Kidney epithelial cell (primary cell): Measurements from ENCODE around the gene GP1BB. TPM values are rescaled to one million over a fixed set of nuclear protein-coding genes. Genes with fewer than 3 reads are reported as not detected.

ENCODE experiments used
- DNase-seq: peaks from one replicate; pipeline ENCODE4 v3.0.0-alpha.2; 2010; ENCODE audit warnings: low read depth
- H3K27me3 ChIP-seq: 2 replicates; pipeline ENCODE4 v1.6.0; 2011; ENCODE audit warnings: low read length; ENCODE audit not compliant: control insufficient read depth, insufficient read depth
- H3K36me3 ChIP-seq: 2 replicates; pipeline ENCODE4 v1.5.1; 2011; ENCODE audit warnings: low read length; ENCODE audit not compliant: control insufficient read depth, insufficient read depth
- H3K4me3 ChIP-seq: 2 replicates; pipeline ENCODE4 v1.5.1; 2011; ENCODE audit warnings: low read depth, mild to moderate bottlenecking, control low read depth, low read length
- total RNA-seq: library from RNA; depleted of rRNA; stranded (reverse); fragments of >200 nt; gene quantifications from 2 replicates; pipeline ENCODE4 v1.2.3, GENCODE V29; 2015
- TF ChIP-seq, protein P1 (sequence below): IDR thresholded peaks from 2 replicates; pipeline ENCODE4 v1.5.1; 2011; ENCODE audit warnings: mild to moderate bottlenecking, moderate library complexity, low read length, control low read depth, inconsistent platforms; ENCODE audit not compliant: insufficient read depth, poor library complexity, severe bottlenecking

Gene GP1BB
- total RNA-seq, 1 donor from 2014 or later = 0.50 TPM

DNA sequence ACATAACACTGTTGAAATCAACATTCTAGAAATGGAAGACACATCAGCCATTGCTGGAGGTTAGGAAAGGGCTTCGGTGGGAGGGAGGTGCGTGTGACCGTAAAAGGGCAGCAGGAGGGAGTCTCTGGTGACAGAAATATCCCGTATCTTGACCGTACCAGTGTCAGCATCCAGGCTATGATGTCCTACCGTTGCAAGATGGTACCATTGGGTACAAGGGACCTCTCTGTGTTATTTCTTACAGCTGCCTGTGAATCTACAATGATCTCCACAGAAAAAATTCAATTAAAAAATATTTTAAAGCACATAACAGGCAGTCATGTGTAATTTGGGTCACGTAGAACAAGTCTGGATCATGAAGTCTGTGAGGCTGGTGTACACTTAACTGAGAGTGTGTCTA, 36.4 kb upstream of the GP1BB start:
- Histone ChIP-seq H3K36me3 (no peaks in the 10 kb centered on the region), H3K27me3 (peaks cover 9% of the 10 kb centered on the region), H3K4me3 (no peak overlapping the region)
- DNase-seq = no peak
- TF ChIP-seq, protein P1, sequence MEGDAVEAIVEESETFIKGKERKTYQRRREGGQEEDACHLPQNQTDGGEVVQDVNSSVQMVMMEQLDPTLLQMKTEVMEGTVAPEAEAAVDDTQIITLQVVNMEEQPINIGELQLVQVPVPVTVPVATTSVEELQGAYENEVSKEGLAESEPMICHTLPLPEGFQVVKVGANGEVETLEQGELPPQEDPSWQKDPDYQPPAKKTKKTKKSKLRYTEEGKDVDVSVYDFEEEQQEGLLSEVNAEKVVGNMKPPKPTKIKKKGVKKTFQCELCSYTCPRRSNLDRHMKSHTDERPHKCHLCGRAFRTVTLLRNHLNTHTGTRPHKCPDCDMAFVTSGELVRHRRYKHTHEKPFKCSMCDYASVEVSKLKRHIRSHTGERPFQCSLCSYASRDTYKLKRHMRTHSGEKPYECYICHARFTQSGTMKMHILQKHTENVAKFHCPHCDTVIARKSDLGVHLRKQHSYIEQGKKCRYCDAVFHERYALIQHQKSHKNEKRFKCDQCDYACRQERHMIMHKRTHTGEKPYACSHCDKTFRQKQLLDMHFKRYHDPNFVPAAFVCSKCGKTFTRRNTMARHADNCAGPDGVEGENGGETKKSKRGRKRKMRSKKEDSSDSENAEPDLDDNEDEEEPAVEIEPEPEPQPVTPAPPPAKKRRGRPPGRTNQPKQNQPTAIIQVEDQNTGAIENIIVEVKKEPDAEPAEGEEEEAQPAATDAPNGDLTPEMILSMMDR = no peak

DNA sequence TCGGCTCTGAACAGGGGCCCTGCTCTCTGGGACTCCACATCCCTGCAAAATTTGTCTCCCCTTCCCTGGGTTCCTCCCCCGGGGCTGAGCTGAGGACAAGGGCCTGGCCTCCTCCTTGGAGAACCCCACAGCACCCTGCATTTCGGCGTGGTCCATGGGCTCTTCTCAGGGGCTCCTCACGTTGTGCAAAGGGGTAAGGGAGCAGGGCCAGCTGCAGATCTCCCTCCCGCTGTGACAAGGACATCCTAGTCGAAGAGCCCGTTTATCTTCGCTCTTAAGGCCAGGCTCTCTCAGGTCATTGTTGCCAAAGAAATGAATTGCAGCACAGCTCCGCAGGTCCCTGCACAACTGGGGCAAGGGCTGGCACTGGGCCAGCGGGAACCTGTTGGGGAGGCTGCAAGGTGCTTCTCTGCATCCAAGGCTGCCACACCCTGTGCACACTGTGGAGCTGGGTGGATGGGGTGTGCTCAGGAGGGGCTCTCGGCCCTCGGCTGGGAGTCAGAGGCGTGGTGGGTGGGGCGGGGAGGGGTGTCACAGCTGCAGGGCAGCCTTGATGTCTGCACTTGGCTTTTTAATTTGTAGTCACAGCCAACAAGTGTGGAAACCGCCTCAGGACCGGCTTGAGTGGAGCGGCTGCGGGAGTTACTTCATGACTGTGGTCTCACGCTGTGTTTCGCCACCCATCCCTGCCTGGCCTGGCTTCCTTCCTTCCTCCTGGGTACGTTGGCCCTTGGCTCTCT, 35.6 kb upstream of the GP1BB start:
- TF ChIP-seq, protein P1 = no peak
- no peak overlapping the region for H3K4me3 ChIP-seq
- no peak for DNase-seq
- no peaks in the 10 kb centered on the region for H3K36me3 ChIP-seq
- peaks cover 9% of the 10 kb centered on the region for H3K27me3 ChIP-seq

DNA sequence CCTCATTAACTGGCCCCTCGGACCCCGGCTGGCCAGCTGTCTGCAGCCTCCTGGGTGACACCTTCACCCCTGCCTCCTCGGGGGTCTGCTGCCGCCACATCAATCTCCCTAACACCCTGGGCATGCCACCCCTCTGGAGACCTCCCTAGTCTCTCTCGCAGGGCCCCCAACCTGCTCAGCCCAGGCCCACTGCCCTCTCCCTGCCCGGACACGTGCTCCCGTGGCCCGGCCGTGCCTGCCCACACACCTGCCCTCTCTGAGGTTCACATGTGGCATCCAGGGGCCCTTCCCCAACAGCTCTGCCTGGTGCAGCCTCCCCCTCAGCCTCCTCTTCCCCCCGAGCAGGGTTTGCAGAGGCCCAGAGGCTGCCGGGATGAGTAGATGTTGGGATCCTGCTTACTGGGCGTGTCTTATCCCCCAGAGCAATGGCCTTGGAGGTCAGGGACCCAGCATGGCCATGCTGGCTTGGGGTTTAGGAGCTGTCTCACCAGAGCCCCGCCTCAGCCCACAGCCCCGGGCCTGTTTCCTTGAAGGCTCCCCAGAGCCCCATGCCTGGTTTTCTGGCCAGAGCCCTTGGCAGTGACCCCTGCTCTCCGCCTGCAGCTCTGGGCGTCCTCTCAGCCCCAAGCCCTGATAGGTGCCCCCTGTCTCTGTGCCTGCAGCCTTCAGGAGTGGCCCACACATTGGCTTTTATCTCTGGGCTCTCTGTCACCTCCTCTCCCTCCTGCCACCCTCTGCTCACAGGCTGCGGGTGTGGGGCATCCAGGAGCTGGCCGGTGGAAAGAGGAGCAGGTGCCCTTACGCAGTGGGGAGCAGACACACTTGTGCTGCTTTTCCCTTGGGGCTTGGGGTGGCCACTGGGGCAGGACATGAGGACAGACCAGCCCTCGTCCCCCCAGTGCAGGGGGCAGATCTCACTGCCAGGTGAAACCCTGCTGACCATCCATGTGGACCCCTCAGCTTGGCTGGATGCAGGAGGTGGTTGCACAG, 34.7 kb upstream of the GP1BB start:
- Histone ChIP-seq H3K36me3 (no peaks in the 10 kb centered on the region), H3K4me3 (no peak overlapping the region), H3K27me3 (peaks cover 9% of the 10 kb centered on the region)
- DNase-seq = no peak
- TF ChIP-seq, protein P1 = no peak

DNA sequence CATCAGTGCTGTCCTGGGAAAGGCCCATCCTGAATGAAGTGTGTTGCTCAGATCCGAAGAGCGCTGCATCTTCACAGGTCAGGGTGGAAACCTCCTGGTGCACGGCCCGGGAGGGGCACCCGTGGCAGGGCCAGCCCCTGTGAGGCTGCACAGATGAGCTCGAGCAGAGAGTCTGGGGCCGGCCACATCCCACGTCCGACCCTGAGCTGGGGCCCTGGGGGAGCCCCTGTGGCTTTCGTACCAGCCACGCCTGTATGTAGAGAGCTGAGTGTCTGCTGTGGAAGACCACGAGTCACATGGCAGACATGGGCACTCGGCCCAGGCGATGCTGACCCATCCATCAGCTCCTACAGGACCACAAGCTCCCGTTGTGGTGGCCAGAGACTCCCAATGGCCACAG, 33.9 kb upstream of the GP1BB start:
- DNase-seq = no peak
- H3K27me3 ChIP-seq = peaks cover 9% of the 10 kb centered on the region

DNA sequence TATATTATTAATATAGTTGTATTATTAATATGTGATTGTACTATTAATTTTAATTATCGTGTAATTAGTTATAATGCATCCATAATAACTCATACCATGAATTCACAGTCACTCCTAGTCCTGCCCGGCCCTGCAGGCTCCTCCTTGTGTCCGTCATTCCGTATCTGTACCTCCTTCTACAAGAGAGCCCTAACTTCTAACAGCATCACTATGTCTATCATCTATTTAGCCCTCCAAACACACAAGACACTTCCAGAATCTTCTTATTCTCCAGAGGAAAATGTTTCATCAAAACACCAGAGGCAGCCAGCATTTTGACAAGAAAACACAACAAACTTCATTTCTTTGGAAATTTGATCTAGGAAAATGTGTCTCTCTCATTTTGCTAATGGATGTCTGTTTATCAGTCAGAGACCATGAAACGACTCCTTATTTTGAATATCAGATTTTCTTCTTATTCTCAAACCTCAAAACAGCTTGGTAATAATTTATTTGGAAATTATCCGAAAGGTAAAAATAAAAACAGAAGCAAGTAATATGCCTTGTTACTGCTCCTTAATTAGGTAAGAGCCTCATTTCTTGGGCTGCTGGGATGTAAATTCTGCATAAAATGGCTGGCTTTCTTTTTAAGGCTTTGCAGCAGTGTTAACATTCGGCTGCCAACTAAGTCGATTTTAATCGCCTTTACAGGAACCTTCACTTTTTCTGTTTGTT, 32.2 kb upstream of the GP1BB start:
- H3K27me3 ChIP-seq = peaks cover 9% of the 10 kb centered on the region
- no peak overlapping the region for H3K4me3 ChIP-seq
- H3K36me3 ChIP-seq = no peaks in the 10 kb centered on the region
- no peak for DNase-seq
- TF ChIP-seq, protein P1 = no peak

More for the DNA sequence above, 33.9 kb upstream of the GP1BB start:
- no peak overlapping the region for H3K4me3 ChIP-seq
- TF ChIP-seq, protein P1 = no peak
- H3K36me3 ChIP-seq = no peaks in the 10 kb centered on the region
